WERI-Rb-1 (cell line): ENCODE results near the gene ACOXL.

Source experiments
- DNase-seq: peaks from one replicate; pipeline ENCODE4 v3.0.0-alpha.2; 2020
- H3K27ac ChIP-seq: fragments of 250-450 bp; sonication (Bioruptor Pico); 2 replicates; pipeline ENCODE4 v1.5.1; 2020; ENCODE audit warnings: mild to moderate bottlenecking, moderate library complexity
- H3K27me3 ChIP-seq: fragments of 250-450 bp; sonication (Bioruptor Pico); 2 replicates; pipeline ENCODE4 v1.5.1; 2021; ENCODE audit warnings: mild to moderate bottlenecking, low read depth, moderate library complexity; ENCODE audit not compliant: insufficient read depth, severe bottlenecking
- H3K36me3 ChIP-seq: fragments of 250-450 bp; sonication (Bioruptor Pico); 2 replicates; pipeline ENCODE4 v1.5.1; 2020; ENCODE audit warnings: mild to moderate bottlenecking, moderate library complexity
- H3K4me3 ChIP-seq: 2 replicates; pipeline ENCODE4 v1.5.1; 2011; ENCODE audit warnings: low read depth, mild to moderate bottlenecking, control low read depth, low read length
- H3K9me3 ChIP-seq: fragments of 250-450 bp; sonication (Bioruptor Pico); 2 replicates; pipeline ENCODE4 v1.5.1; 2021; ENCODE audit warnings: mild to moderate bottlenecking, moderate library complexity; ENCODE audit not compliant: severe bottlenecking
- TF ChIP-seq, protein P1 (sequence below): IDR thresholded peaks from 2 replicates; pipeline ENCODE4 v1.5.1; 2011; ENCODE audit warnings: low read depth, mild to moderate bottlenecking, control low read depth, inconsistent platforms, low read length

ACOXL gene

DNA sequence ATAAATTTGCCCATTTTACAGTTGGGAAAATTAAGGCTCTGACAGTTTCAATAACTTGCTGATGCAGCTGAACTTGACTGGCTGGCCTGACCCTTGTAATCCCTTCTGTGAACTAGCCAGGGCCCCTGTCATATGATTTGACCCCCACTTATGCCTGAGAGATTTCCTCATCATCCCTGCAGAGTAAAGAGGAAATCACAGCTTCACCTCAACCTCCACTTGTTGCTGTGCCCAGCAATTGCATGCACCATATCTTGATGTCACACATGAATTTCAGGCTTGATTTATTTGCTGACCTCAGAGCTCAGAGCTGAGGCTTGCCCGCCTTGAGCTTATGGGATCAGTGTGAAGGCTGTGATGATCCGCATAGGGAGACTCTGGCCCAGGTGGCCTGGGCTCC, 108.1 kb downstream of the ACOXL start:
- no peak overlapping the region for H3K27ac ChIP-seq

DNA sequence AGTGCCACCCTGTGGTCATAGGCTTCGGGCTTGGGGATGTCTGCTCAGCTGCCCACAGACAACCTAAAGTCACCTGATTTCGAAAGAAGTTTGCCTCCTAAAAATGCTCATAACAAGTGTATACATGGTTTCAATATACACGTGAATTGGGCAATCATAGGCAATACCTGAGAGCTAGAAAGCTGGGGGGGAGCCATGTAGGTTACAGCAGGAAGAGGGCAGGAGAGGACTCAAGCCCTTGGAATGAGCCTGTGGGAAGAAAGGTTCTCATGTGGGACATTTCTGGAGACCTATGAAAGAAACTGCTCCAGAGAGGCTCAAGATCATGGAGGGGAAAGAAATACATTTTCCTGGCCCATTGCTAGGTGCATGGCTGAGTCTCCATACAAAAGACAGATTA, 109.7 kb downstream of the ACOXL start:
- no peaks in the 10 kb centered on the region for H3K9me3 ChIP-seq
- peaks cover 84% of the 10 kb centered on the region for H3K27me3 ChIP-seq
- H3K36me3 ChIP-seq, result no peaks in the 10 kb centered on the region
- H3K27ac ChIP-seq, result no peak overlapping the region
- no peak for DNase-seq
- TF ChIP-seq, protein P1, sequence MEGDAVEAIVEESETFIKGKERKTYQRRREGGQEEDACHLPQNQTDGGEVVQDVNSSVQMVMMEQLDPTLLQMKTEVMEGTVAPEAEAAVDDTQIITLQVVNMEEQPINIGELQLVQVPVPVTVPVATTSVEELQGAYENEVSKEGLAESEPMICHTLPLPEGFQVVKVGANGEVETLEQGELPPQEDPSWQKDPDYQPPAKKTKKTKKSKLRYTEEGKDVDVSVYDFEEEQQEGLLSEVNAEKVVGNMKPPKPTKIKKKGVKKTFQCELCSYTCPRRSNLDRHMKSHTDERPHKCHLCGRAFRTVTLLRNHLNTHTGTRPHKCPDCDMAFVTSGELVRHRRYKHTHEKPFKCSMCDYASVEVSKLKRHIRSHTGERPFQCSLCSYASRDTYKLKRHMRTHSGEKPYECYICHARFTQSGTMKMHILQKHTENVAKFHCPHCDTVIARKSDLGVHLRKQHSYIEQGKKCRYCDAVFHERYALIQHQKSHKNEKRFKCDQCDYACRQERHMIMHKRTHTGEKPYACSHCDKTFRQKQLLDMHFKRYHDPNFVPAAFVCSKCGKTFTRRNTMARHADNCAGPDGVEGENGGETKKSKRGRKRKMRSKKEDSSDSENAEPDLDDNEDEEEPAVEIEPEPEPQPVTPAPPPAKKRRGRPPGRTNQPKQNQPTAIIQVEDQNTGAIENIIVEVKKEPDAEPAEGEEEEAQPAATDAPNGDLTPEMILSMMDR, result no peak
- no peak overlapping the region for H3K4me3 ChIP-seq

More for the DNA sequence above, 108.1 kb downstream of the ACOXL start:
- DNase-seq, result no peak
- Histone ChIP-seq H3K9me3 (no peaks in the 10 kb centered on the region), H3K27me3 (peaks cover 83% of the 10 kb centered on the region), H3K4me3 (no peak overlapping the region), H3K36me3 (no peaks in the 10 kb centered on the region)
- TF ChIP-seq, protein P1, result no peak

DNA sequence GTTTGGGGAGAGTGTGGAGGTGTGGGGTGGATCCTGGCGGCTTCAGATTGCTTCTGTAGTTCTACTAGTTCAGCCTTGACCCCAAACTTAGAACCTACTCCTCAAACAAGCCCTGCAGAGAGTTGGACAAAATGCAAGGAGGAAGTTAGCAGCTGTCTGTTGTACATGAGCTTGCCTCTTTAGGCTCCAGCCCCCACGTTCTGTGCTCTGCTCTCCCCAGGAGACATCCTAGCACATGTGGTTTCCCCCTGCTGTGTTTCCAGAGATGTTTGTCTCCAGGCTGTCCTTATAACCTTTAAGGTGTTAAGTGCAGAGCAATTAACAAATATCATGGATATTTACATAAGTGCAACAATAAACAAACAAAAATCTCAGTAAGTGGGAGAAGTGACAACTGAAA, 111.1 kb downstream of the ACOXL start:
- H3K27ac ChIP-seq, result no peak overlapping the region
- peaks cover 84% of the 10 kb centered on the region for H3K27me3 ChIP-seq
- TF ChIP-seq, protein P1, result no peak
- no peaks in the 10 kb centered on the region for H3K36me3 ChIP-seq
- H3K9me3 ChIP-seq, result no peaks in the 10 kb centered on the region
- no peak for DNase-seq
- no peak overlapping the region for H3K4me3 ChIP-seq

DNA sequence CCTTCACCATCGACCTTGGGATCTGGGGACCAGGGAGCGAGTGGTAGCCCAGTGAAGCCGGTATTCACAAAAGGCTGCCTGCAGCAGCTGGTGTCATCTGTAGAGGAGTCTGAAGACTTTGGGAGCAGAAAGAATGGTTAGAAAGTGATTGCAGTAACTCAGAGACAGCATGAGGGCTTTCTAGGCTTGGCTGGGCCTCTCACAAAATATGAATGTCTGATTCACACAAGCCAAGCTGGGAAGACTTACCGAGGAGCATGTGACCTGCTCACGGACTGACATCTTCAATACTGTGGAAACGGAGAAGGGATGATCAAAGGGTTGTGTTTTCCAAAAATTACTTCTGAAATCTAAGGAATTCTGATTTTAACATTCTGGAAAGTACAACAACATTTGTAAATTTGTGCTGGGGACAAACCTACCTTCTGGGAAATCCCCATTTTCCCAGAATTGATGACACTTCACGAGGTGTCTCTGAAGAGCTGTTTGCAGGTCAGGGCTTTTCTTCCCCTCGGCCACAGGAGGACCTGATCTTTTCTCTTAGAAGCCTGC, 111.7 kb downstream of the ACOXL start:
- no peaks in the 10 kb centered on the region for H3K36me3 ChIP-seq
- no peak overlapping the region for H3K4me3 ChIP-seq
- TF ChIP-seq, protein P1, result no peak
- DNase-seq, result no peak
- no peaks in the 10 kb centered on the region for H3K9me3 ChIP-seq
- H3K27ac ChIP-seq, result no peak overlapping the region
- H3K27me3 ChIP-seq, result peaks cover 84% of the 10 kb centered on the region

DNA sequence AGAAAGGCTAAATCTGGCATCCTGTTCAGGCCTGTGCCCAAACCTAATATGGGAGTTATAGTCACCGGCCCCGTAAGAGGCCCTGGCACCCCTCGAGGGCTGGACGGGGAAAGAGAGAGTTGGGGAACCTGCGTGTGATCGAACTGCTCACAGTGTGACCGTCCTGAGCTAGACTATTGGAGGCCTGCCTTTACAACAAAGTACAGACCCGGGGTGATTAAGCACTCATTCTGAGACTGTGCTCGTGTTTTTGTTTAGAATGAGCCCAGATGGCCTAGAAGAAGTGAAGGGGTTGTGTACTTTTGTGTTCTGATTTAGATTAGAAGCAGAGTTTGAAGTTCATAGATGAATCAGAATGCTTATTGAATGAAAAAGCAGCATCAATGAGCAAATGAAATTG, 115.3 kb downstream of the ACOXL start:
- H3K27me3 ChIP-seq, result peaks cover 91% of the 10 kb centered on the region
- no peaks in the 10 kb centered on the region for H3K9me3 ChIP-seq
- DNase-seq, result no peak
- TF ChIP-seq, protein P1, result no peak
- H3K36me3 ChIP-seq, result no peaks in the 10 kb centered on the region
- H3K27ac ChIP-seq, result no peak overlapping the region
- H3K4me3 ChIP-seq, result no peak overlapping the region

DNA sequence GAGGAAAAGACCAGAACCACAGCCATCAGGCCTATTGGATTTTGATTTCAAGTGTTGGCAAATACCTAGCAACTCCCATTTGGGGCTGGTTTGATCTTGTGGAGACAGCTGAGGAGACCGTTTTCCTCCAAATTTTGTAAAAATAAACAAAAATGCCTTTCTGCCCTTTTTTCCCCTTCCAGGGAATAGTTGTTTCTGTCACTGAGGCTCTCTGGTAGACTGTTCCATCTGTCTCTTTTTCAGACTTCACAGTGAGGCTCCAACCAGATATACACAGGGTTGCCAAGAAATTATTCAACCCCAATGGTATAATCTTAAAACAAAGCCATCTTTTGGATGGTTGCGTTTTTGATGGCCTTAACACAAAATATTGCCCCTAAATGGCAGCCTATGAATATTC, 115.7 kb downstream of the ACOXL start:
- Histone ChIP-seq H3K9me3 (no peaks in the 10 kb centered on the region), H3K4me3 (no peak overlapping the region), H3K27me3 (peaks cover 91% of the 10 kb centered on the region), H3K27ac (no peak overlapping the region), H3K36me3 (no peaks in the 10 kb centered on the region)
- TF ChIP-seq, protein P1, result no peak
- no peak for DNase-seq
